DMS153 treated with DMSO at 0.1 percent for 48 hours (cell line): Measurements from ENCODE around the gene MARCHF3.

Source experiments
- DNase-seq: peaks from one replicate; lab custom pipeline; 2025; ENCODE audit not compliant: unreplicated experiment; lab: John Stamatoyannopoulos, UW

The MARCHF3 gene

GRCh38 chr5:126984632-126985031 lies 45.7 kb downstream of the MARCHF3 start:
- DNase-seq, result no peak

- DNase-seq, result no peak
These were observed 46.5 kb downstream of the MARCHF3 start for GRCh38 chr5:126983874-126984266.

GRCh38 chr5:126982926-126983873 lies 47.2 kb downstream of the MARCHF3 start:
- no peak for DNase-seq

GRCh38 chr5:126982202-126982601 lies 48.2 kb downstream of the MARCHF3 start:
- DNase-seq, result no peak

GRCh38 chr5:126981701-126982100 lies 48.7 kb downstream of the MARCHF3 start:
- DNase-seq, result no peak

- no peak for DNase-seq
These were observed 49.1 kb downstream of the MARCHF3 start for GRCh38 chr5:126981222-126981621.

GRCh38 chr5:126978258-126978657 lies 52.1 kb downstream of the MARCHF3 start:
- no peak for DNase-seq

- no peak for DNase-seq
These were observed 53.7 kb downstream of the MARCHF3 start for GRCh38 chr5:126976520-126977172.

- no peak for DNase-seq
These were observed 54.6 kb downstream of the MARCHF3 start for GRCh38 chr5:126975796-126976195.

GRCh38 chr5:126973193-126973592 lies 57.2 kb downstream of the MARCHF3 start:
- no peak for DNase-seq

- DNase-seq, result no peak
These were observed 58.1 kb downstream of the MARCHF3 start for GRCh38 chr5:126972062-126972895.

GRCh38 chr5:126971455-126972031 lies 58.8 kb downstream of the MARCHF3 start:
- DNase-seq, result no peak

GRCh38 chr5:126970517-126971017 lies 59.8 kb downstream of the MARCHF3 start:
- DNase-seq, result no peak

GRCh38 chr5:126969548-126969947 lies 60.8 kb downstream of the MARCHF3 start:
- DNase-seq, result no peak

- DNase-seq, result no peak
These were observed 62.4 kb downstream of the MARCHF3 start for GRCh38 chr5:126967808-126968466.

GRCh38 chr5:126965487-126965886 lies 64.9 kb downstream of the MARCHF3 start:
- no peak for DNase-seq

GRCh38 chr5:126965061-126965475 lies 65.3 kb downstream of the MARCHF3 start:
- no peak for DNase-seq

- DNase-seq, result no peak
These were observed 66.5 kb downstream of the MARCHF3 start for GRCh38 chr5:126963822-126964375.

GRCh38 chr5:126961702-126962101 lies 68.7 kb downstream of the MARCHF3 start:
- no peak for DNase-seq

GRCh38 chr5:126961128-126961527 lies 69.2 kb downstream of the MARCHF3 start:
- no peak for DNase-seq
